ENCODE results near the gene HPCAL1.

The HPCAL1 gene

GRCh38 chr2:10269711-10270610, 32.7 kb upstream of the HPCAL1 start:
- DNase-seq = no peak

GRCh38 chr2:10271509-10271908, 31.2 kb upstream of the HPCAL1 start:
- DNase-seq = no peak

- DNase-seq = no peak
Measured at GRCh38 chr2:10271946-10272345, 30.8 kb upstream of the HPCAL1 start.

- no peak for DNase-seq
Measured at GRCh38 chr2:10272464-10272863, 30.2 kb upstream of the HPCAL1 start.

GRCh38 chr2:10273215-10274175, 29.2 kb upstream of the HPCAL1 start:
- no peak for DNase-seq

- no peak for DNase-seq
Measured at GRCh38 chr2:10274376-10274775, 28.3 kb upstream of the HPCAL1 start.

GRCh38 chr2:10274983-10275802, 27.5 kb upstream of the HPCAL1 start:
- DNase-seq = no peak

GRCh38 chr2:10276481-10277292, 26.0 kb upstream of the HPCAL1 start:
- DNase-seq = no peak

- no peak for DNase-seq
Measured at GRCh38 chr2:10277293-10278028, 25.2 kb upstream of the HPCAL1 start.

- peak in 2 of 5 experiments; percentile 23 to 25 for DNase-seq
Measured at GRCh38 chr2:10278029-10278762, 24.5 kb upstream of the HPCAL1 start.

GRCh38 chr2:10278763-10279471, 23.8 kb upstream of the HPCAL1 start:
- DNase-seq = no peak

- no peak for DNase-seq
Measured at GRCh38 chr2:10279472-10279870, 23.2 kb upstream of the HPCAL1 start.

GRCh38 chr2:10279946-10280463, 22.7 kb upstream of the HPCAL1 start:
- DNase-seq = no peak

- DNase-seq = no peak
Measured at GRCh38 chr2:10281891-10282290, 20.8 kb upstream of the HPCAL1 start.

- DNase-seq = no peak
Measured at GRCh38 chr2:10282611-10283105, 20.0 kb upstream of the HPCAL1 start.

GRCh38 chr2:10283106-10284062, 19.3 kb upstream of the HPCAL1 start:
- DNase-seq = no peak

- no peak for DNase-seq
Measured at GRCh38 chr2:10284108-10284870, 18.4 kb upstream of the HPCAL1 start.

All from T-helper 2 cell (primary cell).